Occipital lobe (tissue), 2 donors: Measurements from ENCODE around the gene TCF4. TPM values are rescaled to one million over a fixed set of nuclear protein-coding genes. Genes with fewer than 3 reads are reported as not detected.

Source experiments
- DNase-seq: peaks from one replicate; lab custom pipeline; 2025; lab: John Stamatoyannopoulos, UW
- total RNA-seq: library from RNA; depleted of rRNA; stranded (reverse); fragments of >200 nt; gene quantifications from one replicate; pipeline ENCODE4 v1.2.3, GENCODE V29; 2014

The TCF4 gene
- total RNA-seq, 1 donor from 2014 or later = 1,429 TPM

DNA sequence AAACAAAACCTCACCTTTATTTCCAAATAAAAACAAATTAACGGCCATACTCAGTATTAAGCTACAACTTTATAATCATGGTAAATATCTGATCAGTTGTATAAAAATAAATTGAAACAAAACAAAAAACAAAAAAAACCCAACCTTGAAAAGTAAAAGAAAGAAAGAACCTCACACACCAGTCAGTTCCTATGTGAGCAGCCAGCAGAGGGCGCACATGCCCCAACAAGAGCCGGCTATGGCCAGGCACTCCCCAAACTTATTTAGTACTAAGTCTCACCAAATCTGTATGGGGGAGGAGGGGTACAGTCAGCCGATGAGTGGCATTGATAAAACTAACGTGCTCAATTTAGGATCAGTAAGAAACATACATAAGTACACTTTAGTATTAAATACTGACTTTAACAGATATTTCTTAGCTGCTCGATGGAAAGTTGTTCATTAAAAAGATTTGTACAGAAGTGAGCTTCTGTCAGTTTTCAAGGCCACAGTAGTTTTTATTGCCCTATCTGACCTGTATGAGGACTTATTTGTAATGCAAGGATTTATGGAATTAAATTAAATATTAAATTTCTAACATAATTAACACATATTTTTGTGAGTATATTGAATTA lies 172.6 kb downstream of the TCF4 start:
- DNase-seq = peak; percentile 78

DNA sequence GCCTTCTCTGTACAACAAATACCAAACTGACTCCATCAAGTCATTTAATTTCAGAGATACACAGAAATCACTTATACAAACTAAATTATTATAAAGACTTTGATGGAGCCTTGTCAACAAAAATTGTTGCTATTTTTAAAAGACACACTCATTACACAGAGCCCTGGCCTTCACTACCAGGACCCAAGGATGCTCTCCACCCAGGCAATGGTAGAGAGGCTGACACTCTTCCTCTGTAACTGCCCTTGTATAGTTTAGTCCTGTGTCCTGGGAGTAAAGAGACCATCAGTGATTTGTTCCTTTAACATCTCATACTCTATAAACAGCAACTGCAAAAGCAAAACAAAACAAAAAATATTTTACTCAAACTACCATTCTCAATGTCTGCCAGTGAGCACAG lies 173.5 kb downstream of the TCF4 start:
- DNase-seq = no peak

- DNase-seq = no peak
These were observed 174.5 kb downstream of the TCF4 start for GRCh38 chr18:55413474-55413873.

DNA sequence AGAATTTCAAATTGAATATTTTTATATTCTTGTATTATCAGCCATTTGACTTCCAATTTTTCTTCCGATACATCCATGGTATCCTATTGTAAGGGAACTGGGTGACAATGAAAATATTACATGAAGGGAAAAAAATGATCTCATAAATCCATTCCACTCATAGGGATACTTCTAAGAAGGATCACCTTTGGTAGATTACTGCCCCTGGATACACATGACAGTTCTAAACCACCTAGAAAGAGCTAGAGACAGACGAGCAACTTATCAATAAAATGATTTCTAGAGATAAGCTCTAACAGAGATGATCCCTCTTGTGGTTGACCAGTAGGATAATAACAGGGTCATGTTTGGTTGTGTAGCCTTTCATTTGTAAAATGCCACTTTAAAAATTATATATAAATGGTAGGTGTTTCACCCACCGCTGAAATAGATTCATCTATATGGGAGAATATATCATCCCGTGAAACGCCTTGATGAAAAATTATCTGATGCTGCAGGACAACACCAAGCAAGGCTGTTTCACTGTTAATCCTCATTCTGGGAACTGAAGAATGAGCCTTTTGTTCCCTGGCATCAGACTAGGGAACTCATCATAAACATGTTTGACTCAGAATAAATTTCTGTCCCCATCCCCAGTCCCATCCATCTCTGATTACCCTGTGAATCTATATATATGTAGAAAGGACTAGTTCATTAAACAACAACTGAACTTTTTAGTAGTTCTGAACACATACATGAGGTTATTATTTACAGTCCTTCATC lies 180.0 kb downstream of the TCF4 start:
- no peak for DNase-seq

DNA sequence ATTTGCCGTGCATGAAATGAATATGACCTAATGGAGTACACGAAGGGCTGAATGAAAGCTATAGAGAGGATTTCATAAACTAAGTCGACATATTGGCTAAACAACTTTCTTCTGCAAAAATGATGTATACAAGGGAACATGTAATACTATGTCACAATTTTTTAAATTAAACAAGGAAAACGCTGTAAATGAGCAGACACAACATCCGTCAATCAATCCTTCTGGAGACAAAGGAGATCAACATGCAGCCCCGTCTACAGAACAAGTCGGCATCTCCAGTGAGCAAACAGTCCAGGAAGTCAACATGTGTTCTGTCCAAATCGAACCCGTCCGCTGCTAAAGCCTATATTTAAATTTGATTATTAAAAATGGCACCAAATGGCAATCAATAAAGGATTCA lies 180.8 kb downstream of the TCF4 start:
- DNase-seq = no peak

DNA sequence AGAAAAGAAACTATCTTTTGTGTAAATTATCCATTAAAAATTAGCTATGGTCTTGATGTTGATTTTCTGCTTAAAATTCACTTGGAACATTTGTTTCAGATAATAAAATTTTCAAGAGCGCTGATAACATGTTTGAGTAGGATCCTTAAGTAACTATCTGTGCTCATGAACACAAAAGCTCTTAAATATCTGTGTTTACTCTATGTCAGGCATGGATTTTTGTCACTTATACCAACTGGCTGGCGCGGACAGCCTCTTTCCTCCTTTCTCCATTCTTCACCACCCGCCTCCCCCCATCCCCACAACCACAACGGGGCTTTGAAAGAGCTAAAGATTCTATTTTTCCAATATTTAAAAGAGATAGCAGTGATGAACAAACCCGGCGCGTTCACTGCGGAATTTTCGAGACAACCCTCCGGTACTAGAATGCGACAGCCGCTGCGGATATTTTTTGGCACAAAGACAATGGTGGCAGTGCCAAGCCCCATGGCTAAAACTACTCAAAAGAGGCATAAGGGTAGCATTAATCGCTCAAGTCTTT lies 181.5 kb downstream of the TCF4 start:
- no peak for DNase-seq

DNA sequence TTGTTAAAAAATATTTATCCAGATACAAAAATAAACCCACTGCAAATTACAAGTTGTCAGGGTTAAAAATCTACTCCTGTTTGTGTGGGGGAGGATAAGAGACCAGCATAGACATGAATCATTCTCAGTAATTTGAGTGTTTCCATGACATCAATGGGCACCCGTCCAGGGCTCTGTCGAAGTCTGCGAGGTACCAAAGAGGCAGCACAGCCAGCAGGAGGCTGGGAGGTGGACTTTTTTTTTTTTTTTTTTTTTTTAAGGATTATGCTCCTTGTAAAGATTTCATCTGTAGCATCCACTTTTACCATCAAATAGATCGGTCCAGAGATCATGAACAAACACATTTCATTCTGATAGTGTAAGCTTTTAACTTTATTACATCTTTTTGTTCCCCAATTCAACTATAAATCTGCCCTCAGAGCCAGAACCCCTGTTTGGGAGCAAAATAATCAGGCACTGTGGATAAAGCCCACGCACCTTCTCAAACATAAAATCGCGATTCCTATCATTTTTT lies 182.0 kb downstream of the TCF4 start:
- DNase-seq = peak; percentile 71

DNA sequence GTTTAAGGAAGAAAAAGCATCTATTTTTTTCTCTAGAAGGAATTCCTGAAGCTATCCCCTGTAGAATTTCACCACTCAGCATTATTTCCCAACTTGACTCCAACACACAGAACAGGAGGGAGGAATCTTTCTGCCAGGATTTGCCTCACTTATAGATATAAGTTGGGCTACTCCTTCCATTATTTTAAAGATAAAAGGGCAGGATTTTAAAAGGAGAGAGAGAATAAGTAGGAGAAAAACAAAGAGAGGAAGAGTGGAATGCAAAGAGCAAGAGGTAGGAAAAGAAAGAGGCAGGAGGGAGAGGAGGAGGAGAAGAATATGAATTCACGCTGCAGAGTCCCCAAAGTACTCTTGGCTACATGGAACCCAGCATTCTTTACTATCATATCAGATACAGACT lies 182.5 kb downstream of the TCF4 start:
- DNase-seq = no peak

DNA sequence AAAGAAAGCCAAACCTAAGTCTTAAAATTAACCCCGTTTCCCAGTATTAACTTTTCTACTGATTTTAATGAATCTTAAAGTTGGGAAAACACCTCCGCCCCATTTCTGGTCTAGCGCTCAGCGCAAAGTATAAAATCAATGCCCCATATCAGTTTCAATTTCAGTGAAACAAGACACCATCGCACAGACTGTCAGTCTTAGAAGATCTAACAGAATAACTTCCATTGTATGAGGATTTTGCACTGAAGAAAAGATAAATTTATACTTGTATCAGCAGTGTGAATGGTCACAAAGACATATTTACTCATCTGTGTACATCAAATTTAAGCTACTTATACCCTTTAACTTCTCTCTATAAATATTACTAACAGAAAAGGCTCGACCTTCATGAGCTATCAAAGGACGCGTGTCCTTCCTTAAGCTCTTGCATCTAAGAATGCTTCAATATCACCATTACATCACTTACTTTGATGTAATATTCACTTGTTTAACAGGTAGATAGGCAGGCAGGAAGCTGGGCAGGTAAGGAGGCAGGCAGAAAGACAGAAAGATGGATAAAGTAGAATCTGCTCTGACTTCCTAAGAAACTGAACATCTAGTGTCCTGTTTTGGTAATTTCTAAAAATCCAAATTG lies 183.0 kb downstream of the TCF4 start:
- DNase-seq = no peak

GRCh38 chr18:55404136-55404830 lies 183.7 kb downstream of the TCF4 start:
- no peak for DNase-seq

- DNase-seq = no peak
These were observed 184.5 kb downstream of the TCF4 start for GRCh38 chr18:55403421-55403949.

DNA sequence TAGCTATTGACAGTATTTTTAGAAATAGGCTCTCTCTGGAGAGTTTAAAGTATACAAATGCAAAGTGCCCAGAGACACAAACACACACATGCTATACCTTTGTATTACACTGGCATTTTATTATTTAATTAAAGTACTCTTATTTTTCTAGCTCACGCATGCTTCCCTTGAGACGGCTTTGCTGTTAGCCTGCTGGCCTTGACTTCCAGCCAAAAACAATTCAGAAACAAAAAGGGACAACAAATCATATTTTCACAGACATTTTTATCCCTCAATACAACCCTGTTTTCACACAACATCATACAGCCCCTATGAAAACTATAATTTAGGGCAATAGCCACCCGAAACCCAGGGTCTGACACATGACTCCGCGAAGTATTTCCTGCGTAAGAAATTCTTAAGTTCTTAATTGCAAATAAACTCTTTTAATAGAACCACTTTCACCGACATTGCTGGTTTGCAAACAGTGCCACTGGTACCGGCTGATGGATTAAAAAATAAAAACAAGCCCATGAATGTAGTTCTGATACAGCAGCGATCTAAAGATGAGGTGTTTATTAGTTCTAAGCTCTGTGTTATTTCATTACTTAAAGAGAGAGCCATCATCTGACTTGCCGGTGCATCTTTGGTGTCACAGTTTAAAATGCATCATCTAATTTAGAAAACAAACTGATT lies 185.1 kb downstream of the TCF4 start:
- DNase-seq = no peak

GRCh38 chr18:55401638-55402191 lies 186.3 kb downstream of the TCF4 start:
- no peak for DNase-seq

DNA sequence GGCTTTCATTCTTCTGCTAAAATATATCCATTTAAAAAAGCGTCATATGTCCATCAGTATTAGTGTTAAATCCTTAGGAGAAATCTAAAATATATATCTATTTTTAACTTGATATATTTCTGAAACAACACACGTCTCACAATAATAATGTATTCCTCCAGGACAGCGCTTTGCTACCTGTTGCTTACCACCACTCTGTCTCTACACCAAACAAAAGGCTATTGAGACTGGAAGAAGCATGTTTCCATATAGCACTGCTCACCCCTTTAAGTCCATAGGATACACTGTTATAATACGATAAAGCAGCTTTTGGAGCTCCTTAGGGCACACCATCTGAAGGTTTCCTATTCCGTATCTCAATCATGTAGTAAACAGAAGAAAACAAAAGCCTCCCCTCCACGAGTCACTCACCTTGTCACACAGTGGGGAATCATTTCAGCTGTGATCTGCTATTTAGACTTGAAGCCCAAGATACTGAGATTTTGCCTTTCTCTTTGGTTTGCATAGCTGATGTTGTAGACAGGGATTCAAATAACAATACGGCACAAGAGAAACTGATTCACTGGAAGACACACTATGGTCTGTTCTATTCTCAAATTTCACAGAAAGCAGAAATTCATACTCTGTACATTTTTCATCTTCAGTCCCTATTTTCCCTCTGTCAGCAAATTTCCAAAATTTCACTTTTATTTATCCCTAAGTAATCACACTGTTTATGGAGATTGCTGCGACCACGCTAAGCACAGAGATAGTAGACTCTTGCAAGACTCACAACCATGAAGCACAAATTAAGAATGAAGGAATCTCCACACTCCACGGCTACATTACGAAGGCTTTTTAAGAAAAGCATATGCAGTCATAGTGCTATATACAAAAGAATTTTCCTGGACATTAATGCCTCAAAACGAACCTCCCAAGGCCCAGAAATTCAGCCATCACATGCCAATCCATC lies 187.1 kb downstream of the TCF4 start:
- DNase-seq = no peak

GRCh38 chr18:55400081-55400480 lies 187.9 kb downstream of the TCF4 start:
- DNase-seq = no peak

DNA sequence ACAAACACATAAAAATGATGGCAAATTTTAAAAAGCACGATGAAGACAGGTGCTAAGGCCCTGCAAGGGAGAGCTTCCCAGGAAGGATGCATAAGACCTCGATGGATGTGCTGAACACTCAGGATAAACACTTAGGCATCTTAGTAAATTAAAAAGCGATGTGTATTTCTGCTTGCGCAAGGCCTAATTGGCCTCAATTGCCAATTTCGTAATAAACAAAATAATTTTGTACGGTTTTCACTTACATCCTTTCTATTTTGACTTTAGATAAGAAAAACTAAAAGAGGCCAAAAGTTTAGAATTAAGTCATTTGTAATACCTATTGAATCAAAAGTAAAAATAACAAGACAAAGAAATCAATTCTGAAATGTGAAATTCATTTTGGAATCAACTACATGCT lies 189.1 kb downstream of the TCF4 start:
- no peak for DNase-seq

DNA sequence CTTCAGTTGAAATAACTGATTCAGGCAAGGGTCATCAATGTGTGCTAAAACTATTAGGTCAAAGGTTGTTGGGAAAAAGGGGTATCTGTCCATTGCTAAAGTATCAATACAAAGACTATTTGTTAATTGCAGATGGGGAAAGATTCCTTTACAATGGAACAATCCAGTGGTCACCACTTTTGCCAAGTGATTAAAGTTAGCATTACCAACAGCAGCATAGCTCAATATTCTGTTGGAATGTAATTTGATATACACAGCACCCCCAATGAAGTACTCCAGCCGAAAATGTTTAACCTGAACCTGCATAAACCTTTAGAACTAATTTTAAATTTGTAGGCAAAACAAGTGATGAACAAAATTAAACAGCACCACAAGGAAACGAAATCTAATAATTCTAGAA lies 191.0 kb downstream of the TCF4 start:
- DNase-seq = no peak

- DNase-seq = no peak
These were observed 191.6 kb downstream of the TCF4 start for GRCh38 chr18:55396267-55396905.

DNA sequence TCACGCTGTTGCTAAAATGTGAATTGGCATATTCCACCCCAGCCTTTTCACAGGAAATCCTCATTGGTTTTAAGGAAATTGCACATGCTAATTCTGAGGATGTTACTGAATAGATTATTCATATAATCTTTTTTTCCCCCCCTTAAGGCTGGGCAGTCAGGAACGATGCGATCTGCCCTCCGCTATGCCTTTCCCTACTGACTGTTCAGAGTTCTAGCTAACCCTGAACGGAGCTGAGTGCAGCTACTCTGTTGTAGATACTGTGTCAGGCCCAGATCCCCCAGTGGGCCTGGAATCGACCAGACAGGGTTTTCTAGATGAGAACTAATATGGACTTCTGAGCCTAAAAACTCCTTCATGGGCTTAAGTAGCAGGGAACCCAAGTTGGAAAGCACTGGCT lies 192.2 kb downstream of the TCF4 start:
- DNase-seq = no peak
